ENCODE results near the gene TNPO3. TPM values are rescaled to one million over a fixed set of nuclear protein-coding genes. Genes with fewer than 3 reads are reported as not detected.
"Not testable (repeated sequence)": the region's sequence is repeated elsewhere in the genome, so short reads cannot be mapped to it uniquely, and the experiment has no call there.

Gene TNPO3
- total and polyA plus RNA-seq, 12 donors = 10.6 to 61.1 (median 41.8) TPM

- DNase-seq = no peak
- intact Hi-C loops (cut with DNase I) = no loop called here
- H3K27me3 ChIP-seq = no peaks in the 10 kb centered on the region
- H3K4me1 ChIP-seq (replicated peaks in 1 of 2) = peaks cover 16 to 47% of the 10 kb centered on the region in 2 donors
- TF ChIP-seq POLR2A (IDR thresholded peaks at IDR 0.05) (no peak), CTCF (IDR thresholded peaks at IDR 0.05) (no peak)
- H3K36me3 ChIP-seq (replicated peaks in 1 of 2) = no peaks in the 10 kb centered on the region
- no peaks in the 10 kb centered on the region for H3K9me3 ChIP-seq (replicated peaks in 1 of 3)
- no peak overlapping the region for H3K27ac ChIP-seq
- 71 to 88% (median 79%) methylated on average over 1 of the region's 1 CpG for WGBS, 4 donors
- H3K4me3 ChIP-seq = no peak overlapping the region
These were observed 2.5 kb downstream of the TNPO3 start for GRCh38 chr7:129052441-129052840.

GRCh38 chr7:129051459-129051858, 3.5 kb downstream of the TNPO3 start:
- intact Hi-C loops (cut with DNase I) = not testable (repeated sequence)

GRCh38 chr7:129047761-129048160, 7.2 kb downstream of the TNPO3 start:
- intact Hi-C loops (cut with DNase I) = no loop called here
- WGBS, 4 donors = 85 to 93% (median 89%) methylated on average over 2 of the region's 2 CpGs
- no peak for TF ChIP-seq CTCF (IDR thresholded peaks at IDR 0.05)
- no peak for TF ChIP-seq POLR2A (IDR thresholded peaks at IDR 0.05)
- Histone ChIP-seq H3K4me1 (replicated peaks in 1 of 2) (peaks cover 13 to 56% of the 10 kb centered on the region in 2 donors), H3K4me3 (no peak overlapping the region), H3K36me3 (replicated peaks in 1 of 2) (no peaks in the 10 kb centered on the region), H3K27ac (no peak overlapping the region), H3K9me3 (replicated peaks in 1 of 3) (no peaks in the 10 kb centered on the region), H3K27me3 (no peaks in the 10 kb centered on the region)
- no peak for DNase-seq

More at GRCh38 chr7:129051459-129051858, 3.5 kb downstream of the TNPO3 start:
- H3K4me3 ChIP-seq; DNase-seq; H3K27ac ChIP-seq; H3K27me3 ChIP-seq; H3K9me3 ChIP-seq (replicated peaks in 1 of 3); H3K36me3 ChIP-seq (replicated peaks in 1 of 2): not testable (repeated sequence)
- WGBS, 4 donors = 96 to 99% (median 97%) methylated on average over 7 of the region's 7 CpGs
- peaks cover 16 to 54% of the 10 kb centered on the region in 2 donors for H3K4me1 ChIP-seq (replicated peaks in 1 of 2)

- Histone ChIP-seq H3K27me3 (no peaks in the 10 kb centered on the region), H3K4me1 (replicated peaks in 1 of 2) (peaks cover 9 to 50% of the 10 kb centered on the region in 2 donors), H3K36me3 (replicated peaks in 1 of 2) (no peaks in the 10 kb centered on the region), H3K27ac (no peak overlapping the region), H3K4me3 (no peak overlapping the region), H3K9me3 (replicated peaks in 1 of 3) (no peaks in the 10 kb centered on the region)
- no peak for TF ChIP-seq POLR2A (IDR thresholded peaks at IDR 0.05)
- TF ChIP-seq CTCF (IDR thresholded peaks at IDR 0.05) = no peak
- intact Hi-C loops (cut with DNase I) = no loop called here
- 49 to 71% (median 58%) methylated on average over 4 of the region's 4 CpGs for WGBS, 4 donors
- DNase-seq = no peak
These were observed 9.2 kb downstream of the TNPO3 start for GRCh38 chr7:129045682-129046081.

- 89 to 94% (median 92%) methylated on average over 3 of the region's 3 CpGs for WGBS, 4 donors
- Histone ChIP-seq H3K9me3 (replicated peaks in 1 of 3) (no peaks in the 10 kb centered on the region), H3K4me3 (no peak overlapping the region), H3K36me3 (replicated peaks in 1 of 2) (peaks cover 0 to 11% of the 10 kb centered on the region in 2 donors), H3K27ac (no peak overlapping the region), H3K27me3 (no peaks in the 10 kb centered on the region), H3K4me1 (replicated peaks in 1 of 2) (peaks cover 9 to 38% of the 10 kb centered on the region in 2 donors)
- intact Hi-C loops (cut with DNase I) = no loop called here
- no peak for DNase-seq
- TF ChIP-seq POLR2A (IDR thresholded peaks at IDR 0.05) (no peak), CTCF (IDR thresholded peaks at IDR 0.05) (no peak)
These were observed 11.9 kb downstream of the TNPO3 start for GRCh38 chr7:129043012-129043411.

Measured in adrenal gland (tissue), 12 donors.